GM04504 (cell line): ENCODE measurements around the gene COL15A1.

Experiments used
- DNase-seq: peaks from one replicate; pipeline ENCODE4 v3.0.0-alpha.2; 2012; ENCODE audit warnings: low read depth

The COL15A1 gene

GRCh38 chr9:98949565-98949964, 5.9 kb downstream of the COL15A1 start:
- no peak for DNase-seq

GRCh38 chr9:98950262-98950661, 6.6 kb downstream of the COL15A1 start:
- no peak for DNase-seq

- DNase-seq: no peak
Observed at GRCh38 chr9:98951967-98952366, 8.3 kb downstream of the COL15A1 start.

DNA sequence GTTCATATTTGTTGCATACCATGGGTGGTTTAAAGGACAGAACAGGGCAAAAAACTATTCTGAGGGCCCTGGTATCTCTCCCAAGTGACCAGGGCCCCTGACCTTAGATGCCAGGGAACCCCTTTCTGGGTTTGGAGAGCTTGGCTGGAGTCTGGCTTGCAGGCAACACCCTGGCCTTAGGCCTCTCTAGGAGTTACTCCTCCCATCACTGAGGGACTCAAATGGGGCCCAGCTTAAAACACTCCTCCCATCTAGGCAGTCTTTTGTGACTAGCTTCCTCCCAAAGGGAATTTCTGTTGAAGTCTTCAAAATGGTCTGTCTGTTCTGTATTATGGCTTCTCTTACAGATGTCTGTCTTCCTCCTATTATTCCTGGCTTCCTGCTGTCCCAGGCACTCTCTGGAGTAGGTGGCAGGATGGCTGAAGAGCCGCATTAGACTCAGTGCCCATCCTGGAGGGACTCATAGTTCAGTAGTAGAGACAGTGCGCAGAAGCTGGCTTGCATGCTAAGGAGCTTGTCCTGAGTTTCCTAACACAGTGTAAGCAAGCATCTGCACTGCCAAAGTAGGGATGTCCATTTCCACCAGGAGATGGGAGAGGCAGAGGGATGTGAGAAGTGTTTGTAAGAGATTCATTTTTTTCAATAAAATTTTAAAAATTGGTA, 10.0 kb downstream of the COL15A1 start:
- no peak for DNase-seq

DNA sequence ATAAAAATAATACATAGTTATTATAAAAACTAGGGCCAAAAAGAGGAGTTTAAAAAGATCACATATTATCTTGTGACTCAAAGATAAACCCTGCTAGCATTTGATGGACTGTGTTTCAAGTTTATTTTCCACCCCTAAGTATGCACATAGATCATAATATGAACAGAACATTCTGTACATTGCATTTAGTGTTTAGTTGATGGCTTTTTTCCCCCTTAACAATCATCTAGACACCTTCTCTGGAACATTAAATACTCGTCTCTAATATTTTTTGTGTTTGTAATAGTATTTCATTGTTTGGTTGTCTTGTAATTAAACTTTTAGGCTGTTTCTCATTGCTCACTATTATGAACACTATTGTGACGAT, 10.5 kb downstream of the COL15A1 start:
- no peak for DNase-seq

DNA sequence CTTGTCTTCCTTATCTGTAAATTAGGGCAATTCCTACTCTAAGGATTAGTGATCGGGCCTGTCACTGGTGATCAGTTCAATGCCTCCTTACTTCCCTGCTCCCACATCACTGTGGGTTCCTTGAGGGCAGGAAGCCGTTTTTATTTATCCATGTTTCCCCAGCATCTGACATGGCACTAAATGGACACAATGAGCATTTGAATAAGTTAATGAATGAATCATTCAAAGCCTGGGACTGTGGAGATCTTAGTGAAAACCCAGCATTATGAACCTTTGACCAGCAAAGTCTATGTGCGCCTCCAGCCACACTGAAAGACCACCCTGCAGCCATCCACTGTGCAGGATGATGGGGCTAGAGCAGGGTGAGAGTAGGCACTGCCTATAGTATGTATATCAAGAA, 11.6 kb downstream of the COL15A1 start:
- DNase-seq: no peak

DNA sequence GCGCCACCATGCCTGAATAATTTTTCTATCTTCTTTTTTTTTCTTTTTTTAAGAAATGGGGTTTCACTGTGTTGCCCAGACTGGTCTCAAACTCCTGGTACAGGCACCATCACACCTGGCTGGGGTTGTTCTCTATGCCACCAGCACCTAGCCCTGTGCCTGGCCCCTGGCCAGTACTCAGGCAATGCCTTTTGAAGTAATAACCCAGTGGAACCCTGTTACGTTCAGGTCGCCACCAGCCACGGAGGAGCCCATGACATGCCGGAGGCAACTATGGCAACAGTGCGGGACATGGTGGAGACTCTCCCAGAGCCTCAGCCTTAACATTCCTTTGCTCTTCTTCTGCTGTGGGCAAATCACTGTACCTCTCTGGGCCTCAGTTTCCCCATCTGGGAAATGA, 14.1 kb downstream of the COL15A1 start:
- DNase-seq: no peak

DNA sequence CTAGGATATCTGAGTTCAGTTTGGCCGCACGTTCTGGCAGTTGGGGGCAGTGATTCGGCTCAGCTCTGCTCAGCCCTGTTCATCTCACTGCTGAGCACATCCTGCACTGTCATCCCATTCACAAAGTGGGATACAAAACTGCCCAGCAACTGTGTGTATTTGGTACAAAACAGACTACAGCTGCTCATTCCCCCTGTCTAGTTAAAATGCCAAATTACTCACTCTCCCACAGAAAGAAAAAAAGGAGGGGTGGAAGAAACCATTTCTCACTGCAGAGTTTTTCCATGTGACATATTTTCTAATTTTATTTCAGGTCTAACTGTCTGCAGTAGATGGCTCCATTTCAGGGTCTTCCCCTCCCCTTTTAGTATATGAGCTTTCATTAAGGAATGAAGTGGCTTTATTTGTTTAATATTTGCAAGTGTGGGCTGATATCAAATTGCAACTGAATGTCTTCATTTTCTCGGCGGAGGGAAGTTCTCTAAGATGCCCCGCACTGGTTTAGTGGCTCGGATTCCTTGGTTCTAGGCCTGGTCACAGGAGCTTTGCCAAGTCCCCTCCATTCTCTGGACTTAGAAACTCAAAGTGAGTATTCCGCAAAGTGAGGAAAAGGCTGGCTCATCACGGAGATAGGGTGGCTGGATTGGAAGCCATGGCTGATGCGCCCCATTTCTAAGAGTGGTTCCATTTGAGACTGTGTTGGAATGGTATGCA, 14.7 kb downstream of the COL15A1 start:
- peak; percentile 84 for DNase-seq

- no peak for DNase-seq
Observed at GRCh38 chr9:98960409-98960808, 16.7 kb downstream of the COL15A1 start.

DNA sequence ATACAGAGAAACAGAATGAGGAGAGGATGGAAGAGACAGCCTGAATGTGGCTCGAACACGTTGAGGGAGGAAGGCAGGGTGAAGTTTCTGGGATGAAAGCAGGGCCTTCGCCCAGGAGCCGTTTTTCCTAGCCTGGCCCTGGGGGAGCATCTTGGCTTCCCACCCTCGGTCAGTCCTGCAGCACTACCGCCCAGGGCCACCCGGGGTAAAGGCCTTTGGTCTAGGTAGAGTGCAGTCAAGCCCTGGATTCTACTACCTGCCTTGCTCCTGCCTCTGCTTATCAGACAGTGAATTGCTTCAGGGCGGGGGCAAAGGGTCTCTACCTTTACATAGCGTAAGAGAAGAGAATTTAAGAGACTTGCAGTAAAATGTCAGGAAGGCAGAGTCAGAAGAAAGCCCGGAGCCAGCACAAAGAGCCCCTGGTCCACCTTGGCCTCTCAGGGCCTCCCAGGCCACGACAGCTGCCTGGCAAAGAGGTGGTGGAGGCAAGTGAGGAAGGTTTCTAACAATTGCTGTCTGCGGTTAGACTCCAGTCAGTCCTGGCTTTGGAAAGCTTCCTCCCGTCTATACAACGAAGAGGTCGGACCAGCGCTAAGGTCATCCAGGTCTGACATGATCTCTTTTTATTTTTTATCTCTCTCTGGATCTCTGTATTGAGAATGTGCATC, 17.9 kb downstream of the COL15A1 start:
- no peak for DNase-seq

- DNase-seq: peak; percentile 49
Observed at GRCh38 chr9:98962181-98962560, 18.5 kb downstream of the COL15A1 start.

DNA sequence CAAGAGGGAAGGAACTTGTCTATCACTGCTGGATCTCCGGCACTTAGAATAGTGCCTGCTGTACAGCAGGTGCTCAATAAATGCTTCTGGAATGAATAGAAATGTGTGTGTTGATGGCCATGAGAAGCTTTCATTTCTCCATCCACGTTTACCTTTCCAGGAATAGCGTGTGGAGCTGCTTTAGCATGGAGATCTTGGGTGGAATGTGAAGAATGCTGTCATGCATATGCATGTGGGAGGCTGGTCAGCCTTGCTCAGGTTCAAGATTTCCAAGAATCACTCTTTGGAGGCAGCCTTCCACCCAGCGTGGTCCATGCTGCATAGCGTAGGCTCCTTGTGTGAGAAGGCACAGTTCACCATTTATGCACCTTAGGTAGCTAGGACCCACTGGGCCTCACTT, 19.2 kb downstream of the COL15A1 start:
- DNase-seq: no peak

GRCh38 chr9:98964201-98964600, 20.5 kb downstream of the COL15A1 start:
- DNase-seq: no peak

- no peak for DNase-seq
Observed at GRCh38 chr9:98964911-98965336, 21.2 kb downstream of the COL15A1 start.

DNA sequence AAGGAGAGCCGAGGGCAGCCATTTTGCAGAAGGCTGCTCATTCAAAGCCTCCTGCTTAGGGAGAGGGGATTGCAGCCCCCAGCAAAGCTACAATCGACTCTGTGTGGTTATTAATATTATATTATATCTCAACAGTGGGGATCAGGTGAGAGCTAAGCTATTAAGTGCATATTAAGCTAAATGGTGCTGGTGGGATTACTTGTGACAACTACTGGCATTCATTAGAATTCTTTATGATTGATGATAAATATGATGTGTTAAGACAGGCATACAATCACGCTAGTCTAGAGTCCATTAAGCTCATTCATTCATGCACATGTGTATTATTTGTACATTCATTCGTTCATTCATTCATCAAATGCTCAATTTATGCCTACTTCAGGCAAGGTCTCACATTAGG, 23.0 kb downstream of the COL15A1 start:
- DNase-seq: no peak

DNA sequence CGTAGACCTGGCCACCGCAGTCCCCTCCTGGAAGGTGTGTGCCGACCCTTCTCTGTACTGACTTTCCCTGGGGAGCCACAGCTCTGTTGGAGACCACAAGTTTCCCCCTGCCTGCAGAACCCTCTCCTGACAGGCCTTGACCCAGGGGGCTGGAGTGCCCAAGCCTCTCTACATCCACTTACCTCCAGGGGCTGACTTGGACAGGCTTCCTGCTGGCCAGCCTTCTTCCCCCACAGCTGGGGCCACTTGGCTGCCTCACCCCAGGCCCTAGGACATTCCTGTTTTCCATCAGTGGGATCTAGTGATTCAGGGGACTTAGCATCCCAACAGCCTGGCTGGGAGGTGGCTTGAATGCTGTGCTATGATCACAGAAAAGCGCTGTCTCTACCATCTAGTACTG, 23.6 kb downstream of the COL15A1 start:
- DNase-seq: no peak

DNA sequence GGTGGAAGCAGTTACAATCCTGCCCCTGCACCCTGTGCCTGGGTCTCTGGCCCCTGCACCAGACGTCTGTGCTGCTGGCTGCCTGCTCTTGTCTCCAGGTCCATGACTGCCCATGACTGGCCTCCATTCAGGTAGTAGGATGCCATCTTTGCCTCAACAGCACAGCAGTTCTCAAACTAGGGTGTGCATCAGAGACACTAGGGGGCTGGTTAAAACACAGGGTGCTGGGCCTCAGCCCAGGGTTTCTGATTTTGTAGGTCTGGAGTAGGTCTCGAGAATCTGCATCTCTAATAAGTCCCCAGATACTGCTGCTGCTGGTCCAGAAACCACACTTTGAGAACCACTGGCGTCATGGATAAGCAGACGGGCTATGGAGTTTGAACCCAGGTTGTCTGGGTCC, 24.0 kb downstream of the COL15A1 start:
- no peak for DNase-seq

DNA sequence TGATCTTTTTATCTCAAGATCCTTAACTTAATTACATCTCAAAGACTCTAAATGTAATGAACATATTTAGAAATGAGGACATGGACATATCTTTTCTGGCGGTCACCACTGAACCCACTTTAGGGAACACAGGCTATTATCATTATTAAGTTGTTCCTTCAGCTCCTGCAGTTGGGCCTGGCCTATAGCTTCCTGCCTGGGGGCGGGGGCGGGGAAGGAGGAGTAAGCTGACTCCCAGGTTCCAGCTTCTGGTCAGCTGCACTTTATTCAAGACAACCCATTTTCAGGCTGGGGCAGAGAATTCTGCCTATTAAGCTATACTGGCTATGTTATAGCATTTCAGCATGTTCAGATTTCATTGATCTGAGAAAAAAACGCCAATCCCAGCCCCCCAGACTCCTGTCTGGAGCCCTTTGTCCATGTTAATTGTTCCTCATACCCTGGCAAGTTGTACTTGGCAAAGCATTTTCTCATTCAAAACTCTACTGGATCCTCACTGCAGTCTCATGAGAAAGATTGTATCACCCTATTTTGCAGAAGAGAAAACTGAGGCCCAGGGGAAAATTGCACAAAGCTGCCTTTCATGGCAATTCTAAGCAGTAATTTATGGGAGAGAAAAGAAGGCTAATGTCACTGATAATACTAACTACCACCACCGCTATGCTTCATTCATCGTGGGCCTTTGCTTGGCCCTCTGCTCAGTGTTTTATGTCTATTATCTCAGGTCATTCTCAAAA, 25.1 kb downstream of the COL15A1 start:
- DNase-seq: no peak

- DNase-seq: no peak
Observed at GRCh38 chr9:98970532-98971041, 26.9 kb downstream of the COL15A1 start.

DNA sequence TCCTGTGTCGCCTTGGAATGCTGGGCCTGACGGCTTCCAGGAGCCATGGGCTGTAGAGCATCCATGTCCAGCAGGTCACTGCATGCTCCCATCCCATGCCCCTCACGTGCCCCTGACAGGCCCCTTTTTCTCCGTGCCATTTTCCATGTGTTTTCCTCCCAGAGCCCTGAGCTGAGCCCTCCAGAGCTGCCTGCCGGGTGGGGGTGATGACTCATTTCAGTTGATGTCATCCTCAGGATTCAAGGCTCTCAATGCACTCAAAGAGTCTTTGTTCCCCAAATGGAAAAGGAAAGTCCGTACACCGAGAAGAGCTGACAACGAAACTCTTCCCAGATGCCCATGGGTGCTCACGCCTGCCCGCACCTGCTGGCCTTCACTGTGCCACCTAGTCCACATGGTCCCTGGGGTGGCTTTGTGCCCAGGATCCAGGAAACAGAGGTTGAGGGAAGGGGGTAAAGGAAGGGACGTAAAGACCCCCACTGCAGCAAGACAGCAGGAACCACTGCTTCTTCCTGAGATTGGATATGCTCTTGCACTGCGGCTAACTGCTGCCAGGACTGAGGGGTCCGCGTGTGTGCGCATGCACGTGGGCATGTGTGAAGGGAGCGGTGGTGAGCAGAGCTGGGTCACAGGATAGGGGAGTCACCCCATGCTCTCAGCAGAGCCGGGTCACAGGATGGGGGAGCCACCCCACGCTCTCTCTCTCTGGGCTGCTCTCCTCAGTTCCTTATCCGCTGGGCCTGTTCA, 27.6 kb downstream of the COL15A1 start:
- peak; percentile 44 for DNase-seq

GRCh38 chr9:98971915-98972223, 28.2 kb downstream of the COL15A1 start:
- no peak for DNase-seq

- no peak for DNase-seq
Observed at GRCh38 chr9:98972716-98973115, 29.0 kb downstream of the COL15A1 start.
